WTC11 (cell line): Measurements from ENCODE around the gene SBF2. TPM values are rescaled to one million over a fixed set of nuclear protein-coding genes. Genes with fewer than 3 reads are reported as not detected.

ENCODE experiments used
- ATAC-seq: fragments of 200-7000 bp; cut with Tn5 transposase; 2 replicates; pipeline ENCODE4 v1.10.0; 2021; ENCODE audit warnings: mild to moderate bottlenecking, moderate library complexity
- CTCF ChIA-PET: fragments of 300-600 bp; sonication (Branson Sonifier 250); formaldehyde crosslinking; loops from one replicate; lab custom pipeline; 2021; ENCODE audit warnings: antibody characterized with exemption; lab: Charles Lee
- POLR2A ChIA-PET: fragments of 350-600 bp; sonication (Branson Sonifier 250); formaldehyde crosslinking; loops from one replicate; lab custom pipeline; 2021; ENCODE audit warnings: antibody characterized with exemption; lab: Charles Lee
- DNase-seq: peaks from one replicate; pipeline ENCODE4 v3.0.0; 2021; ENCODE audit warnings: low spot score
- H3K27ac Mint-ChIP-seq: 2 replicates; pipeline ENCODE4 v1.8.0; 2021; ENCODE audit warnings: mixed read lengths
- H3K27me3 Mint-ChIP-seq: 2 replicates; pipeline ENCODE4 v1.8.0; 2021; ENCODE audit warnings: low read depth, mild to moderate bottlenecking, moderate library complexity, mixed read lengths
- H3K36me3 Mint-ChIP-seq: 2 replicates; pipeline ENCODE4 v1.8.0; 2021; ENCODE audit warnings: mixed read lengths
- H3K4me1 Mint-ChIP-seq: 2 replicates; pipeline ENCODE4 v1.8.0; 2022; ENCODE audit warnings: mixed read lengths
- H3K4me3 Mint-ChIP-seq: 2 replicates; pipeline ENCODE4 v1.8.0; 2021; ENCODE audit warnings: mild to moderate bottlenecking, moderate library complexity, mixed read lengths
- H3K9me3 Mint-ChIP-seq: 2 replicates; pipeline ENCODE4 v1.8.0; 2021; ENCODE audit warnings: mixed read lengths
- AFF4 ChIP-seq: sonication (generic); formaldehyde crosslinking; IDR thresholded peaks from 2 replicates; pipeline ENCODE4 v1.8.1; 2023; ENCODE audit warnings: mild to moderate bottlenecking, missing genetic modification reagents, borderline replicate concordance
- ELF4 ChIP-seq: sonication (generic); formaldehyde crosslinking; IDR thresholded peaks from 2 replicates; pipeline ENCODE4 v1.8.1; 2022; ENCODE audit warnings: low read depth, mild to moderate bottlenecking, moderate library complexity, missing genetic modification reagents
- EMX1 ChIP-seq: fragments of 250-450 bp; sonication (Bioruptor Pico); IDR thresholded peaks from 2 replicates; pipeline ENCODE4 v1.8.0; 2021; ENCODE audit warnings: mild to moderate bottlenecking
- ERG ChIP-seq: fragments of 250-450 bp; sonication (Bioruptor Pico); IDR thresholded peaks from 2 replicates; pipeline ENCODE4 v1.8.0; 2021; ENCODE audit warnings: mild to moderate bottlenecking
- ETV6 ChIP-seq: sonication (generic); formaldehyde crosslinking; IDR thresholded peaks from 2 replicates; pipeline ENCODE4 v1.8.1; 2022; ENCODE audit warnings: mild to moderate bottlenecking, missing genetic modification reagents
- HMGA2 ChIP-seq: fragments of 250-450 bp; sonication (Bioruptor Pico); IDR thresholded peaks from 2 replicates; pipeline ENCODE4 v1.4.0; 2021; ENCODE audit warnings: mild to moderate bottlenecking, moderate library complexity
- HMGXB4 ChIP-seq: sonication (generic); formaldehyde crosslinking; IDR thresholded peaks from 2 replicates; pipeline ENCODE4 v1.8.1; 2023; ENCODE audit warnings: mild to moderate bottlenecking, moderate library complexity, missing genetic modification reagents
- ZNF138 ChIP-seq: sonication (generic); formaldehyde crosslinking; conservative IDR thresholded peaks from 2 replicates; pipeline ENCODE4 v1.8.1; 2022; ENCODE audit warnings: mild to moderate bottlenecking, moderate library complexity, missing genetic modification reagents
- ZNF423 ChIP-seq: fragments of 250-450 bp; sonication (Bioruptor Pico); IDR thresholded peaks from 2 replicates; pipeline ENCODE4 v2.1.2; 2022; ENCODE audit warnings: mild to moderate bottlenecking, moderate library complexity
- total RNA-seq: library from RNA; stranded (reverse); gene quantifications from 3 replicates; pipeline ENCODE4 v1.2.3, GENCODE V29; 2021

The SBF2 gene
- total RNA-seq, 1 experiment from 2014 or later, result 47.6 TPM

GRCh38 chr11:10327254-10327653 lies 33.2 kb upstream of the SBF2 start:
- H3K4me1 Mint-ChIP-seq, result peaks cover 46% of the 10 kb centered on the region
- peaks cover 8% of the 10 kb centered on the region for H3K36me3 Mint-ChIP-seq
- POLR2A ChIA-PET, result no interaction called here
- no peak overlapping the region for H3K27ac Mint-ChIP-seq
- H3K9me3 Mint-ChIP-seq, result peaks cover 14% of the 10 kb centered on the region
- DNase-seq, result no peak
- no peak for ATAC-seq
- H3K4me3 Mint-ChIP-seq, result no peak overlapping the region
- no peak for TF ChIP-seq ZNF138
- TF ChIP-seq, all 79 proteins: peak for 0
- CTCF ChIA-PET, result interaction anchor here (0.6 to 5.1 kb wide), 3 partner anchors 21 to 415 kb away, joined by 3 to 36 read pairs (median 34); partner anchors contain the start of gene ADM
- H3K27me3 Mint-ChIP-seq, result no peaks in the 10 kb centered on the region

GRCh38 chr11:10326012-10326964 lies 32.3 kb upstream of the SBF2 start:
- CTCF ChIA-PET, result interaction anchor here (0.5 to 5.1 kb wide), 4 partner anchors 16 to 61 kb away, joined by 3 to 36 read pairs (median 19); partner anchors contain the start of gene ADM
- POLR2A ChIA-PET, result no interaction called here
- Mint-ChIP-seq H3K4me3 (no peak overlapping the region), H3K9me3 (peaks cover 7% of the 10 kb centered on the region), H3K36me3 (no peaks in the 10 kb centered on the region; the same call in 1 of the 2 replicates), H3K27ac (no peak overlapping the region), H3K27me3 (no peaks in the 10 kb centered on the region), H3K4me1 (peaks cover 46% of the 10 kb centered on the region)
- no peak for DNase-seq
- no peak for TF ChIP-seq HMGA2 (CRISPR knock-in tag)
- no peak for TF ChIP-seq EMX1 (CRISPR knock-in tag)
- TF ChIP-seq AFF4 (CRISPR knock-in tag), result no peak
- no peak for TF ChIP-seq ELF4 (CRISPR knock-in tag)
- no peak for TF ChIP-seq HMGXB4 (CRISPR knock-in tag)
- peak; percentile 83 for TF ChIP-seq ZNF423 (CRISPR knock-in tag)
- TF ChIP-seq ERG (CRISPR knock-in tag), result no peak
- no peak for ATAC-seq

- H3K4me3 Mint-ChIP-seq, result no peak overlapping the region
- CTCF ChIA-PET, result interaction anchor here (0.8 to 5.1 kb wide), 4 partner anchors 15 to 118 kb away, joined by 3 to 36 read pairs (median 19); partner anchors contain the start of gene ADM
- H3K9me3 Mint-ChIP-seq, result peaks cover 7% of the 10 kb centered on the region
- ATAC-seq (no peak), DNase-seq (no peak)
- no peaks in the 10 kb centered on the region for H3K27me3 Mint-ChIP-seq
- H3K27ac Mint-ChIP-seq, result no peak overlapping the region
- H3K4me1 Mint-ChIP-seq, result peaks cover 54% of the 10 kb centered on the region
- POLR2A ChIA-PET, result no interaction called here
- no peak for TF ChIP-seq ETV6 (CRISPR knock-in tag)
- no peak for TF ChIP-seq ZNF423 (CRISPR knock-in tag)
- no peaks in the 10 kb centered on the region; the same call in 1 of the 2 replicates for H3K36me3 Mint-ChIP-seq
Measured at GRCh38 chr11:10325277-10326011, 31.4 kb upstream of the SBF2 start.
